Renal pelvis (tissue), 4 donors: ENCODE measurements around the gene AOPEP. TPM values are rescaled to one million over a fixed set of nuclear protein-coding genes. Genes with fewer than 3 reads are reported as not detected.
"Not testable (repeated sequence)": the region's sequence is repeated elsewhere in the genome, so short reads cannot be mapped to it uniquely, and the experiment has no call there.

Experiments
- DNase-seq: peaks from one replicate; pipeline ENCODE4 v3.0.0-alpha.2; 2013
- polyA plus RNA-seq, 3 donors: library from polyadenylated mRNA; unstranded; fragments of 120-200 nt; gene quantifications; one replicate each; pipeline ENCODE4 v1.2.1, GENCODE V29; 2013; ENCODE audit not compliant: insufficient read length in 3 of 3

AOPEP gene
- polyA plus RNA-seq, 3 donors = 57.9 to 61.7 (median 59.4) TPM

DNA sequence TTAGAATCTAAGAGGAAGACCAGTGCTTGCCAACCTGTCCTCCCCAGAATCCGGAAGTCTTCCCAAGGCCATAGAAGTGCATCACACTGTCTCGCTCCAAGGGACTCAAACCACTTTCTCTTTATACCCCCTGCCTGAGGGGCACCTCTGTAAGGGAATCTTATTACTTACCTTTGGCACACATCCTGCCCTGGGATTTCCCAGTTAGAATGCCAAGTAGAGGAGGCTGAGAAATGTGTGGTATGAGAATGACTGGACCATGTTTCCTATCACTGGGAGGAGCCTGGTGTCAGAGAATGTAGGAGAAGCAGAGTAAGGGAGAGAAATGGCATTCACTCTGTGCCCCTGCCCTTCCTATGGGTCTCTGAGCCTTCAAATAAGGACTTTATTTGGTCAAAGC, 85.8 kb downstream of the AOPEP start:
- no peak for DNase-seq

DNA sequence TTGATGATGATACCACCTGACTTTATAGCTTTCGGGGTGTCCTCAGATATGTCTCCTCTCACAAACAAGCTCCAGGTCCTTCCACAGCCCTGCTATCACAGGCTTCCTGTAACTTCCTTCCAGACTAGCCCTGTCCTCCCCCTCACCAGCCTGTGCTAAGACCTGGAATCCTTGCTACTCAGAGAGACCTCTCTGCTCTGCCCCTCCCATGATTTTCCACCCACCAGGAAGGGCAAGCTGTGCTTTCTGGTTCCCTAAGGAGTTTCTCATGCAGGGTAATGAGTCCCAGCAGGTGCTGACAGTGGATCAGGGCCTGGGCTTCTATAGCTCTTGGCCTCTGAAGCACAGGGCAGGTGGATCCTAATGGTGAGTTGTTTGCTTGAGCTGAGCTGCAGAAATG, 86.9 kb downstream of the AOPEP start:
- no peak for DNase-seq

DNA sequence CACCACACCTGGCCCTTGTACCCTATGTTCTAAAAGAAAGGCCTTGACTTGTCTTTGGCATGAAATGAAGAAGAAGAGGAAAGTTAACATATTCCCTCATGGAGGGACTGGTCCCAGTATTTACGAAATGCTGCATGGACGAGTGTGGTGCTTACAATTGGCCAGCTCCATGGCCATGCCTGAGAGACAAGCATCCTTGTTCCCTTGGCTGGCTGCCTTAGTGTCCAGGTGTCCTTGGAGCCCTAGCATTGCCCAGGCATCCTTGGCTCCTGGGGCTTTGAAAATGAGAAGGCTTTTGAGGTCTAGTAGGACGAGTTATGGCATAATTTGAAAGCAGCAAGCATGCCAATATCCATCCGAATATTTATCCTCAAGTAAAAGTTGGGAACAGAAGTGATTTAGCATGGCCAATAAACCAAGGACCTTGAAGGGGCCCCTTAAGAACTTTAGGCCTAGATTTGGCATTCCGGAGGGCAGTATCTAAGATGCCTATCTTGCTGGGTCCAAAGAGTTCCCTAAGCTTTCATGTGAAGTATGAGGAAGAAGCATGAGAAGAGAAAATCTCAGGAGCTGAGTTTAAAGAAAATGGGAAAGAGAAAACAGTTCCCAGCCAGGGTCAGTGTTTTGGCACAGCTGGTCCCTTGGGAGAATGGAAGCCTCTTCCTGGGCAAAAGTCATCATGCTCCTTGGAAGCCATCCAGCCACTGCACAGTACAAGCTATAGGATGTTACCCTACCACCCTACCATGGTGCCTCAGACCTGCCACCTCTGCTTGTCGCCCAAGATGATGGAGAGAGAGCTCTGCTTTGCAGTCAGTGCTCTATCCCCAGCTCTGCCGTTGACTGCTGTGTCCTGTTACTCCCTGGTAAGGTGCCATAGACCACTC, 91.0 kb downstream of the AOPEP start:
- DNase-seq = no peak

DNA sequence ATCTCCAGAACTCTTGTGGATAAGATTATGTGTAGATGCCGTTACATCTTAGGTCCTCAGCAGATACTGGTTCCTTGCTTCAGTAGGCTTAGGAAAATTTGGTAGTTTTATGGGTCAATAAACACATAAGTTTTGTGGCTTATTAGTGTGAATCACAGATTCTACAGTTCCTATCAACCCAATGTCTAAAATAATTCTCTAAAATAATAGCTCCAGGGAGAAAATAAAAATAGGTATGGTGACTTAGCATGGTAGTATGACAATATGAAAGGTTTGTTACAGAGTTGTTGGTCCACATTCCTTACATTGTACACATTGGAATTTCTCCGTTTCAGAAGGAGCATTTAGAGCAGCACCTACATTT, 91.7 kb downstream of the AOPEP start:
- no peak for DNase-seq

DNA sequence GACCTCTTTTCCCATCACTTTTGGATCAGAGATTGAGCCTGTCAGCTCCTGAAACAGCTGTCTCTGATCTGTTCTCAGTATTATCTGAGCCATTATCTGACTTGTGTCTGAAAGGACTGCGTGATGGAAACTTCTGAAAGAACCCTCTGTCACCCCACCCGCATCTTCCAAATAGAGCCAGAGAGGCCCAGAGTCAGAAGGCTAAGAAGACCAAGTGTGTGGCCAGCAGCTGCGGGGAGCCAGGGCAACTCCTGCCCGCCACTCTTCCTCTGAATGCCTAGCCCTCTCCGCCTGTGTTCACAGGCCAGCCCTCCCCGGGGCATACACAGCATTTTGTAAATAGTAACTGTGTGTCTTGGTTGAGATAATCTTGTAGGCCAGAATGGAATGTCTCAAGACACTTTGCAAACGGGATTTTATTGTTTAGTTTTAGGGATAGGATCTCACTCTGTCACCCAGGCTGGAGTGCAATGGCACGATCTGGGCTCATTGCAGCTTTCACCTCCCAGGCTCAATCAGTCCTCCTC, 92.7 kb downstream of the AOPEP start:
- DNase-seq = no peak

DNA sequence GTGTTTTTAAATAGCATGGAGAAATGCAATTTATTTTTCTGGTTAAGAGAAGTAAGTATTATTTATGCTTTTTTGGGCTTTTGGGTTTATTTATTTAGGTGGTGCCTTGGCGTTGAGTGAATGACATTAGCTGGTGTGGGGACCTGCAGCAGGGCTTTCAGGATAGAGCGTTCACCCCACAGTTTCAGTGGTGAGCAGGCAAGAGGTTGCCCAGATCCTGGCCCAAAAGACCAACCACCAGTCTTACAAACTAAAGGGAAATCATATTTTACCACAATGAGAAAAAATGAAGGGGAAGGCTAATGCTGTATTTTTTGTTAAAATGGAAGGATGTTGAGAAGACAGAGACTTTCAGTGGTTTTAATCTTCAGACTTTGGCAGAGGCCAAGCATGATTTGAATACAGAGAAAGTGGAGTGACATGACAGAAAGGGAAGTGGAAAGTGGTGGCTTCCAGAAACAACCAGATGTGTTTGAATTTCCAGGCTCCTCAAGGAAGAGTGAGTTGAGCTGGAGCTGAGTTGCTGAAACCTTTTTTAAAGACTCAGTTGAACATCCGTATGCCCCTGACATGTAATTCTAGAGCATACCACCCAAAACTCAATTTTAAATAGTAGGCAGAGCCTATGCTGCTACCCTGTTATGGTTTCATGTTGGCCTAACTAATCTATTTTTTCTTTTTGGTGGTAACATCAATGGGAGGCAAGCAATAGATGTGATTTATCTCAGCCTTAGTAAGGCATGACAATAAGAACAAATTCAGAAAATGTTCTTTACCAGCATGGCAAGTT, 94.8 kb downstream of the AOPEP start:
- no peak for DNase-seq

DNA sequence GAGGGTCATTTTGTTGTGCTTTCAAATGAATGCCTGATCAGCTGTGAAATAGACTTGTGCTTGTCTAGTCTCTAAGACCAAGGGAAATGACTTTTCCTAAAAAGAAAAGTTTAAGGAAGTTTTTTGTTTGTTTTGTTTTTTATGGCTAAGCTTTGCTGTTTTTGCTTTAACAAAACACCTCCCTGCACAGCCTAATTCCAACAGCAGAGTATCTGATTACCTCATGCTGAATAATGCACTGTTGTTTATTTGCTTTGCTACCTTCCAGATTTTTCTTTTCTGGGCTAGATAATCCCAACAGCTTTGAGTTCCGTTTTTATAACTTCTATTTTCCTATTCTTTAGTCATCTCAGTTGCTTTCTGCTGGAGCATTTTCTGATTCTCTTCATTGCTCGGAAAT, 95.8 kb downstream of the AOPEP start:
- no peak for DNase-seq

DNA sequence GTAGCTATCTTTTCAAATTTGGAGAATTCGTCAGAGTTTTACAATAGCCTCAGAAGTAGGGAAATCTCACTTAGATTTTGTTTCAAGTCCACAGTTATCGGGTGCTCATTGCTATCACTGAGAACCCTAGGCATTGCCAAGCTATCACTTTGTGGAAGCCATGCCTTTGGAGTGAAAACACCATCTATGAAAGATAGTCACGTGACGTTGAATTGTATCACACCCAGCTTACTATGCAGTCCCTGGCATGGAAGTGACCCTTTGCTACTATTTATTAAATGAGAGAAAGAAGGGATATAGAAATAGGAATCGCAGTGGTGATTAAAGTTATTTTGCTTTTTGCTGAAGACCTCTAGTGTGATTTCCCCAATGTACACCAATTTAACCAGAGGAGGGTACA, 97.2 kb downstream of the AOPEP start:
- DNase-seq = no peak

DNA sequence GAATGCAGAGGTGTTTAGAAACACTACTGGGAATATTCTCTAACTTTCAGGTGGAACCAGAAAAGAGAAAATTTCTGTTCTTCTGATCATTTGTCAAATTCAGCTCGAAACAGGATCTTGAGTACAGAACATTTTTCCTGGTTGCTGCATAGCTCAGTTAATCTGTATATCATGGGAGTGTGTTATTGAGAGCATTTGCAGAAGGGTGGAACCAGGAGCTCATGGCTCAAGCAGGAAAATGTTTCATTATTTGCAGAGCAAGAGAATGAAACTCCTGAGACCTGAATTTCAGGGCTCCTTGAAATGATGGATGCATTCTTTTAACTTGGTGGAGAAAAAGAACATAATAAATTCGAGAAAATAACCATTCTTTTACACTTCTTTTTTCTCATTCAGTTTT, 97.9 kb downstream of the AOPEP start:
- DNase-seq = no peak

DNA sequence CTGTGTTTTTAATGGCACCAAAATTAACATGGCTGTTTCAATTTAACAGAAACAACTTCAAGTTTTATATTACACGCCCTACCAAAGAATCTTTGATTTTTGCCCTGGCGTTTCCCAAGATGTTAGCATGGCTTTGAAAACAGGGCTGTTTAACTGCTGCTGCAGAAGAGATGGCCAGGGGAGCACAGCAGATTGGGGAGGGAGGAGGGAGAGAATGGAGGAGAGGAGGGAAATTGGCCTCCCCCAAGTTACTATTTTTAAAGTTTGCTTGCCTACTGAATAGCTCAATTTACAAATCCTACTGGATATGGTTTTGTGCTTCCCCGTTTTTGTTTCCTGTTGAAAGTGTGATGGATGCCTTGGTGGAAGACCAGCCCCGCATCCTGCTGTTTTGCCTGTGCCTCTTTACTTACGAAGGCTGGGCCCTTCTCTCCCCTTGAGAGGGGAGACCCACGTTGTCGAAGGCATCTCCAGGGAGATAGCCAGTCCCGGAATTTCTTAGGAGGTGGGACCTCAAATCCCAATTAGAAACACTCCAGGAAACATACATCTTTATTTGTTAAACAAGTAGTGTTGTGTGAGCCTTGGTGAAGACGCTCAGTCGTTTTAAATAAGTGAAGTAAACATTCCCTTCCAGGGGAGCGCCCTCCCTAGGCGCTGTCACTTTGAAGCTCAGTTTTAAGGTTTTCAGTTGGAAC, 98.6 kb downstream of the AOPEP start:
- no peak for DNase-seq

DNA sequence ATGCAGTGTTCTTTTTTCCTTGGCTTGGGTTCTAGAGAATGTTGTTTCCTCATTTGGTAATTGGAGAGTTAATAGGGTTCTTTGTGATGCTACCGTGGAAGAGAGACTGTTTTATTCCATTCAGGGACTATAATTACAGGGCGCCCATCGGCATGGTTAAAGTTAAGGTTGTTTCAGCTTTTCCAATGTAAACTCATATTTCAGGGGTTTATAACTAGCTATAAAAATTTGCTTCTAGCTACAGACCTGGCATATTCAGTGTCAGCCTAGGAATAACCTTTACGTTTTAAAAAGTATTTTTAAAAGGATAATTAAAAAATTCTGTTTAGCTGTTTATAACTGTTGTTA, 99.1 kb downstream of the AOPEP start:
- DNase-seq = no peak

DNA sequence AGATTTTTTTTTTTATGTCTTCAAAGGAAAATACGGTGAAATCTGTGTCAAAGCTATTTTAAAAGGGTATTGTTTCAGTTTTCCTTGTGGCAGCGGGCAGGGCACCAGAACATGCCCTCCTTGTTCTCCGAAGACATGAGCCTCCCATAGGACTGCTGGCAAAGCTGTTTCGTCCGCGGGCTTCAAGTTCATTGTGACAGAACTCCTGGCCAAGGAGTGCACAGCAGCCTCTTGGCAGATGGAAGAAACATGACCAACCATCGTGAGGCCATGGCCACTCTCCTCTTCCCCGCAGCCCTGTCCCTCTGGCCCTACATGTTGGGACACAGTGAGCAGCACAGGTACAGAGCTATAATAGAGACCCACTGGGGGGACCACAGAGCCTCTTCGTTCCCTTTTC, 99.5 kb downstream of the AOPEP start:
- DNase-seq = no peak

DNA sequence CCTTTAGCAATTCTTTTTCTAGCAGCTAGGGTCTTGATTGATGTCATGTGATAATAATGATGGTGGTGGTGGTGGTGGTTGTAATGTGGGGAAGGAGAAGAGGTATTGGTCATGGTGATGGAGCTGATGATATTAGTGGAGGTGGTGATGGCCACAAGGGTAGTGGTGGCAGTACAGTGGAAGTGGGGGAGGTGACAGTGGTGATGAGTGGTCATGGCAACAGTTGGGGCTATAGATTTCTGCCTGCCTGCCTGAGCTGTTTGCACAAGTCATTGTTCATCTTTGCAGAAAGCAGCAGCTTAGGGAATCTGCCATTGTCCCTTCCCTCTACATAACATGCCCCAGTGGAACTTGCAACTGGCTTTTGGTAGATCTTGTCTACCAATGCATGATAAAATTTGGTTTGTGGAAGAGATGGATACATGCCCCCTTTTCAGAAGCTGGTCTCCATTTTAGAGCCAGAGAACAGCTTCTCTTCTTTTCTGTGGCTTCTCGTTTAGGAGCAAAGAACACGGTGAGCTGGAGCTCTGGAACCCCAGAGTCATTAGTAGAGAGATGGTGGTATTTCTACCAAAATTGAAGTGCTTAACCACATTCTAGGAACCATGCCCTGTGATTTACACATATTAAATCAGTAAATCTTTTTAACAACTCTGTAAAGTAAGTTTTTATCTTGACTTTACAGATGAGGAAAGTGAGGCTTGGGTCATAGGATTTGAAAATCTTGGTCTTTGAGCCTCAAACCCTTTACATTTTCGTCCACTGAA, 100.3 kb downstream of the AOPEP start:
- no peak for DNase-seq

DNA sequence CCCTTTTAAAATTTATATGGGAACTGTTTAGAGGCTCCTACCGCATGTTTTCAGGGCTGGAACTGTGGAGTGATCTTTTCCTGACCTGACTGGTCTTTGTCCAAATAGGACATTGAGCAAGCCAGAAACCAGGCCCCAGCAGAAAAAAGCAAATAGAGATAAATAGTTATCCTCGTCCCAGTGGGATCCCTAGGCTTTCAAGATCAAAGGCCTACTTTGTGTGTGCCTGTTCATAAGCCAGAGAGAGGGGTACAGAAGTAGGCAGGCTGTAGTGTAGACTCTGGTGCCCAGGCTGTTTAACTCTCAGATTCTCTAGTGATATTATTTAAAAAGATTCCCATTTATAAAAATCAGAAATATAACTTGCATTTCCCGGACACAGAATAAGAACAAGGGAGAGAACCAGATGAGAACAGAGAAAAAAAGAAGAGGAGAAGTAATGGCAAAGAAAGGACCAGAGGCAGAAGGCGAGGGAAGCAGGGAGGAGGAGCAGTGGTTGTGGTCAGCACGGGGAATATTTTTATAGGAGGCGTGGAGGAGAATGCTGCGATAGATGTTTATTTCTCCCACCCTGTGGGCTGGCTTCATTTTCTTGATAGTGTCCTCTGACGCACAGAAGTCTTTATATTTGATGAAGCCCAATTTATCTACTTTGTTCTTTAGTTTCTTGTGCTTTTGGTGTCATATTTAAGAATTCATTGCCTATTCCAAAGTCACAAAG, 101.2 kb downstream of the AOPEP start:
- no peak for DNase-seq

DNA sequence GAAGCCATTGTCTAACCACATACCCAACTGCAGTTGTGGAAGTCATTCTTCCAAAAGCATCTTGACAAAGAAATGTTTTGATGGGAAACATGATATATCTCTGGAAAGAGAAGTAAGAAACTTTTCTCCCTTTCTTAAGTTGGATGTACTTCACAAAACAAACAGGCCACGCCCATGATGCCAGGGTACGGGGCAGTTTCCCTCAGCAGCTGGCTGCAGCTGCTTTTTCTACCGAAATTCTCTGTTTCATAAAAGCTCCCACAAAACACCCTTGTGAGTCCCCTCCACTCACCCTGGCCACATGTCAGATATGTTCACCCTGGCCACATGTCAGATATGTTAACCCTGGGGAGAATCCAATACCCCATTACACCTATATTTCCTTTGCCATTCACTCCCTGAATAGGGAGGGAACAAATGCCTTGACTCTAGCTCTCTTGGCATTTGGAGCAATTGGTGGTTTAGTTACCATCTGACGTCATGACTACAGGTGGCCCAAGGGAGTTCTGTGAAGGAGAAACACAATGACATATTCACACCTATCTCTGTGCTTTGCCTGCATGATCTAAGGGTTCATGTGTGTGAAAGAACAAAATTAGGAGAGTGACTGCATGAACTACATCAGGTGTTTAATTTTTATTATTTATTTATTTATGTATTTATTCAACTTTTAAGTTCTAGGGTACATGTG, 103.0 kb downstream of the AOPEP start:
- DNase-seq = no peak

DNA sequence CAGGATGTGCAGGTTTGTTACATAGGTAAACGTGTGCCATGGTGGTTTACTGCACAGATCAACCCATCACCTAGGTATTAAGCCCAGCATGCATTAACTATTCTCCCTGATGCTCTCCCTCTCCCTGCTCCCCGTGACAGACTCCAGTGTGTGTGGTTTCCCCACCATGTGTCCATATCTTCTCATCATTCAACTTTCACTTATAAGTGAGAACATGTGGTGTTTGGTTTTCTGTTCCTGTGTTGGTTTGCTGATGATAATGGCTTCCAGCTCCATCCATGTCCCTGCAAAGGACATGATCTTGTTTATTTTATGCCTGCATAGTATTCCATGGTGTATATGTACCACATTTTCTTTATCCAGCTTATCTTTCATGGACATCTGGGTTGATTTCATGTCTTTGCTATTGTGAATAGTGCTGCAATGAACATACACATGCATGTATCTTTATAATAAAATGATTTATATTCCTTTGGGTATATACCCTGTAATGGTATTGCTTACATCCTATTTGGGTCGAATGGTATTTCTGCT, 103.6 kb downstream of the AOPEP start:
- DNase-seq = not testable (repeated sequence)

DNA sequence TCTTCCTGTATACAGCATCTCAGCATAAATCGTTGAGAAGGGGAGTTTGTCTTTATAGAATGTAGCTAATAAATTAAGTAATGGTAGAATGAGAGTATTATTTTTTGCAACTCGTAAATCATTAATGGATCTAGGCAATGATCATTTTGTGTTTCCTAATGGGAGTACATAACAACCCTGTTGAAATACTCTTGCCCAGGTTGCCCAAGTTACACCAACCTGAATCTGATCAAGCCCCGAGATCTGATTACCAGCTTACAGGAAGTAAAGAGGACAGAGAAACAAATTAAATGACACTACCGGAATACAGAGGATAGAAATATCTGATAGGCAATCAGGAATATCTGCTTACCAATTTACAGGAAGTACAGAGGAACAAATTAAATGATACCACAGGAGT, 107.3 kb downstream of the AOPEP start:
- DNase-seq = no peak

DNA sequence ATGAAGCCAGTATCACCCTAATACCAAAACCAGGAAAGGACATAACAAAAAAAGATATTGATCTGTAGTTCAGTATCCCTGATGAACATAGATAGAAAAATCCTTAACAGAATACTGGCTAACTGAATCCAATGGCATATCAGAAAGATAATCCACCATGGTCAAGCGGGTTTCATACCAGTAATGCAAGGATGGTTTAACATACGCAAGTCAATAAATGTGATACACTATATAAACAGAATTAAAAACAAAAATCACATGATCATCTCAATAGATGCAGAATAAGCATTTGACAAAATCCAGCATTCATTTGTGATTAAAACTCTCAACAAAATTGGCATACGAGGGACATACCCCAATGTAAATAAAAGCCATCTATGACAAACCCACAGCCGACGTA, 110.9 kb downstream of the AOPEP start:
- no peak for DNase-seq

DNA sequence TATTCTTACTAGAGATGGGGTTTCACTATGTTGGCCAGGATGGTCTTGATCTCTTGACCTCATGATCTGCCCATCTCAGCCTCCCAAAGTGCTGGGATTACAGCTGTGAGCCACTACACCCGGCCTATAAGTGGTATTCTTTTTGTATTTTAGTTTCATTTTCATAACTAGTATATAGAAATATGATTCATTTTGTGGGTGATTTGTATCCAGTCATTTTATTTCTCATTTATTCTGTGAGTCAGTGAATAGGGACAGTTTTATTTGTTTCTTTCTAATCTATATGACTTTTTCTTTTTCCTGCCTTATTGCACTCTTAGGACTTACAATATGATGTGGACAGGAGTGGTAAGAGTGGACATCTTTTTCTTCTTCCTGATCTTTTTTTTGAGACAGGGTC, 112.9 kb downstream of the AOPEP start:
- DNase-seq = no peak

DNA sequence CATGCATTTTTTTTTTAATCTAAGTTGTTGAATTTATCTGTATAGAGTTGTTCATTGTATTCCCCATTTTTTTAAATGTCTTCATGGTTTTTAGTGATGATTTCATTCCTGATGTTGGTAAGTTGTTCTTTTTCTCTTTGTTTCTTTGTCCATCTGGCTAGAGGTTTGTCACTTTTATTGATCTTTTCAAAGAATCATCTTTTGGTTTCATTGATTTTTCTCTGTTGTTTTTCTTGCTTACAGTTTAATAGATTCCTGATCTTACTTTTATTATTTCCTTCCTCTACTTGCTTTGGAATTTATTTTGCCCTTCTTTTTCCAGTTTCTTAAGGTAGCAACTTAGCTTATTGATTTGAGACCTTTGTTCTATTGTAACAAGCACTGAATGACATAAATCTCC, 114.2 kb downstream of the AOPEP start:
- DNase-seq = no peak
